Gastroesophageal sphincter (tissue), 3 donors: ENCODE data around the gene GLDC.

Experiments
- CTCF ChIP-seq, 4 experiments: fragments of 200-600 bp in 2 of 4; fragments of 450-650 bp in 2 of 4; sonication (generic) in 1 of 4; IDR thresholded peaks; one replicate each; pipeline ENCODE4 v1.5.1; 2017 to 2019; ENCODE audit warnings: antibody characterized with exemption in 4 of 4, mild to moderate bottlenecking in 2 of 4, moderate library complexity in 2 of 4
- EP300 ChIP-seq: sonication (generic); formaldehyde crosslinking; IDR thresholded peaks from one replicate; pipeline ENCODE4 v1.6.1; 2017; ENCODE audit warnings: antibody characterized with exemption, mild to moderate bottlenecking
- POLR2A ChIP-seq, 2 donors: fragments of 450-650 bp; IDR thresholded peaks; one replicate each; pipeline ENCODE4 v1.6.1; 2017; ENCODE audit warnings: antibody characterized with exemption in 2 of 2, mild to moderate bottlenecking in 2 of 2, moderate library complexity in 1 of 2
- POLR2AphosphoS5 ChIP-seq: sonication (generic); formaldehyde crosslinking; IDR thresholded peaks from one replicate; pipeline ENCODE4 v1.6.1; 2017; ENCODE audit warnings: antibody characterized with exemption

DNA sequence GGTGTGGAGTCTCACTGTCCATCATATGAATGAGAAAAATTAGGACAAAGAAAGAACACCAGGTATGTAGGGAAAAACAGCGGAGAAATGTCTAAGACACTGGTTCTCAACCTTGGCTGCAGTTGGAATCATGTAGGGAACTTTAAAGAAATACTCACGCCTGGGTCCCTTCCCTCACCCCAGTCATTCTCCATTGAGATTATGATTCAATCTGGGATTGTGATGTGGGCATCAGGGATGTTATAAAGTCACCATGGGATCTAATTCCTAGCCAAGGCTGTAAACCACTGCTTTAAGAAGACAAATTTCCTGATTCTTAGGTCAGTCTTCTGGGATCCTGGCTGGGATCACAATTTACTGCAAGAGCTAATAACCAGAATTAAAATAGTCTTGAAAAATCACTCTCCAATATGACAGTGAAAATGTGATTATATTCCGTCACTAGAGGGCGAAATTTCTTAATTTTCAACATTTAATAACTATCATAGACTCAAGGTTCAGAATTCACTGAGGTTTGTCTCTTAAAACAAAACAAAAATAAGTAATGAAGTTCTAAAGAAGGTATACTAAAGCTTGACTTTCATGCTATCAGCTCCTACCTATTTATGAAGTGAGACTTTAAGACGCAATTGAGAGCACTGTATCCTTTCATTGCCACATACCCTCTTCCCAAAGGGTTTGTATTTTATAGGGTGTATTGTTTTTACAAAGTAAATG lies 60.5 kb downstream of the GLDC start:
- TF ChIP-seq CTCF (IDR thresholded peaks at IDR 0.05), result peak; percentile 16 to 50 (median 26)
- TF ChIP-seq POLR2AphosphoS5, result no peak
- TF ChIP-seq POLR2A (IDR thresholded peaks at IDR 0.05), result no peak
- no peak for TF ChIP-seq EP300
